Stimulated activated CD4-positive, alpha-beta T cell treated with anti-CD3 and anti-CD28 coated beads, Interleukin-1b, Interleukin-23, amount 100 ng/mL, for 24 hours (primary cell): ENCODE measurements around the gene CLCA1.
"Not testable (repeated sequence)": the region's sequence is repeated elsewhere in the genome, so short reads cannot be mapped to it uniquely, and the experiment has no call there.

Experiments used
- DNase-seq, 4 experiments: peaks; one replicate each; pipeline ENCODE4 v3.0.0-alpha.2; 2020; ENCODE audit warnings: low read depth in 4 of 4, low spot score in 1 of 4

Gene CLCA1

DNA sequence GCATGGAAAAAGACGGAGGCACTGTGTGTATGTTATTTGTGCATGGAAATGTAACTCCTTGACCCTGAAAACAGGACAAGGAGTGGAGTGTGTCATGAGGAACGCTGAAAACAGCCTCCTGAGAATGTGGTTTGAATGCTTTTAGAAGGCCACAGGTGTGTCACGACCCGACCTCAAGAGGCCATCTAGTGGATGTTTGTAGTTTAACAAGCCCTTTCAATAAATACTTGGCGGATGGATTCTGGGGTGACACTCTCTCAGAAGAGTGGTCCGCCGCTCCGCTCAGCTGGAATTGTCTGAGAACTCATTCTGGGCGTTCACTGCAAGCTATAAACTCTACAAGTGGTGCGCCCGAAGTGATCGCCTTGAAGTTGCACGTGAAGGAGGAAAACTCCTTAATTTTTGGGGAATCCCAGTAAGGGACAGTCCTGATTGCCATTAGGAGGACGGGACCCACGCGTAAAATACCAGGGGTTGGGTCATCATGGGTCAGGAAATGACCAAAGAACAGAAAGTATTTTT is 33.5 kb downstream of the CLCA1 start:
- DNase-seq = not testable (repeated sequence)

DNA sequence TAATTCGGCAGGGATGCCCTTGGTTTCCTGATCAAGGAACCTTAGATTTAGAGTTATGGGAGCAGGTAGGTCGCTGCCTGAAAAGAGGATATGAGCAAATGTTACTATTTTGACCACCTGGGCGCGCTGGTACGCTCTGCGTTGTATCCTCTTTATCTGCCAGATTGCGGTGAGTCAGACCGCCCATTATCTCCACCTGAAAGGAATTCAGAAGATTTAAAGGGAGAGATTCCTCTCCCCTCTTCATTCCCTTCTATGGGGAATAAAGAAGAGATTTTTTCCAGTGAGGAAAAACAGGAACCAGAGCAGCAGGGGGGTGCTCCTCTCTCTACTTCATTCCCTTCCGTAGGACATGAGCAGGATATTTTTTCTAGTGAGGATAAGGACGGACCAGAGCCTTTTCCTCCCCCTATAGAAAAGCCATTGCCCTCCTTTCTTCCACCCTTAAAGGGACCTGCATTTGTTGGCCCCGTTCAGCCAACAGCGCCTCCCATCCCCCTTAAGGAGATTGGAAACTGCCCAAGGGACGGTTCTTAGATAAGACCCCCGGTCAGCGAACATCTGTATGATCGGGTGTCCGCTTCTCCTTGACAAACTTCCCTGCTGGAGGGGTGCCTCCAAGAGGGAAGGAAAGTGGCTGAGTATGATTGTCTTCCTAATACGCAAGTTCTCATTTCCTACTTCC is 34.1 kb downstream of the CLCA1 start:
- no peak for DNase-seq

- no peak for DNase-seq
Measured at GRCh38 chr1:86503406-86504136, 34.8 kb downstream of the CLCA1 start.

GRCh38 chr1:86504137-86504479 is 35.4 kb downstream of the CLCA1 start:
- no peak for DNase-seq

- no peak for DNase-seq
Measured at GRCh38 chr1:86504895-86505563, 36.3 kb downstream of the CLCA1 start.

DNA sequence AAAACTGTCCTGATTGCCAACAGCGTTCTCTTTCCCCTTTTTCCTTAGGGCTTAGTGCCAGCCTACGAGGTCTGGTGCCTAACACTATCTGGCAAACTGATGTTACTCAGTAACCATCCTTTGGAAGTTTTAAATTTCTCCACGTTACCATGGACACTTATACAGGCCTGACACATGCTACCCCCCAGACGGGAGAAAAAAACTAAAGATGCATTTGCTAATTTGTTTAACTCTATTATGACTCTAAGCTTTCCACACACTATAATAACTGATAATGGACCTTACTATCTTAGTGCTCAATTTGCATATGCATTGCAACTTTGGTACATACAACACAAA is 36.8 kb downstream of the CLCA1 start:
- DNase-seq = no peak

- no peak for DNase-seq
Measured at GRCh38 chr1:86507935-86508582, 39.3 kb downstream of the CLCA1 start.

DNA sequence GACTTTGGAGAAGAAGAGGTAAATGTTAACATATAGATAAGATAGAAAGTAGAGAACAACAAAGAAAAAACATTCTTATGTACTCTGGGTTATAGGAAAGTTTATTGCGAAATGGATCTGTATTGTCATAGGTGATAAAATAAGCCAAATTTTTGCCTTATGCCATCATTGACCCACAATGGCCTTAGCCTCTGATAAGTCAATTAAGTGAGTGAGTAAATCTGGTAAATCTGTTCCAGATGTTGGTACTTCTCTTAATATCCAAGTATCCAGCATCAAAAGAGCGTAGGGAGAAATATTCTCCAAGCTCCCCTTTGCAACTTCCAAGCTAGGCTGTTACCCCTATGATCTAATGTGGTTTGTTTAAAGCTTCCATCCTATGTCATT is 39.8 kb downstream of the CLCA1 start:
- no peak for DNase-seq

GRCh38 chr1:86515597-86515996 is 46.9 kb downstream of the CLCA1 start:
- no peak for DNase-seq

DNA sequence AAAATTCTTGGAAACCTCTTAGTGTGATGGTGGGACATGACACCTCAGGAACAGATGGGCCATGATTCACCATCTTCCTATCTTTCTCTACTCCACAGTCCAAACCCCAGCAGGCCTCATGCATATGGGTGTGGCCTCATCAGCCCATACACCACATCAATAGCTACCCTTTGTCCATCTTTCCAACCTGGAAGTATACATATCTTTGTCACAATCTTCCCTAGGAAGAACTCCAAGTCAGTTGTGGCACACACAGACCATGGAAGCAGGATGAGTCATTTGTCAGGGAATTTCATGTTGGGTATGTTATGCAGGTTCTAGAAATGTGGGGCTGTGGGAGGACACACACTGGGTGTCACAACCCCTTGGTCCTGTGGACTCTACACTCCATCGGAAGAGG is 47.6 kb downstream of the CLCA1 start:
- no peak for DNase-seq

DNA sequence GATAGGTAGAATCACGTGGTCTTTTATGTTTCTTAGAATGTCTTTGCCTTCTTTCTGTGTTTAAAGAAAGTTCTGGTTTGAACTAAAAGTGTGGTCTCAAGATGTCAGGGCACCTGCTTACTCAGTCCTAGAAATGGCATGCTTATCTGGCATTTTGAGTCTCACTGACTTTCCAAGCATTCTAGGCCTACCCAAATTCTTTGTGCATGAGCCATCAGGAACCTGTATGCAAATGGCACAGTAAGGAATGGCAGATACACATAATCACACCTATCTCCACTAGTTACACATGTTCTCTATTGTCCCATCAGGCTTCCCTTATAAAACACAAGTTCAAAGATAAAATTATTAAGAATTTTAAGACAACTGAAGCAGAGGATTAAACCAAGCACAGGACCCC is 48.6 kb downstream of the CLCA1 start:
- DNase-seq = no peak

DNA sequence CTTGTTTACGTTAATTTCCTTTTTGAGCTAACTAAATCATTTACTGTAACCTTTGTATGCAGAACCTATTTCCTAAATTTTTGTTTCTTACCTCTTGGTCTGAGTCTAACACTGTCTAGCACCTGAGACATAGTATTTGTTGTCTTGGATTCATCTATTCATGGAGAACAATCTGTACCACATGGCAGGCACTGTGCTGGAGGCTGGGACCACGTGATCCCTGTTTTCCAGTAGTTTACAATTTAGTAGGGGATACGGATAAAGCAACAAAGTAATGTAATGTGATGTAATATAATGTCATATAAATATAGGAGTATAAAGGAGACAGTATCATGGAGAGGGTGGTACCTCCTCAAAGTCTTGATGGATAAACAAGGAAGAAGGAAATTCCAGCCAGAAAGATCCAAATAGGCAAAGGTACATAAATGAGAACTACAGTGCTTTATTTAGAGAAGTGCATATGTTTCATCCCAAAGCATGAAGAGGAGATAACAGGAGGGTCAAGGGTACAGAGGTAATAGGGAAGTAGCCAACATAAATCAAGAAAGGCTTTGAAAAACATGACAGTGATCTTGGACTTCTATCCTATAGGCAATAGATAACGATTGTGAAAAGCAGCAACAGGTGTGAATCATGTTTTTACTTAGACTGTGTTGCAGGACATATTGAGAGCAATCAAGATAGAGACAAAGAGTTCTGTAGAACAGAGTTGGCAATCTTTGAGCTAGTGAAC is 52.2 kb downstream of the CLCA1 start:
- DNase-seq = no peak

DNA sequence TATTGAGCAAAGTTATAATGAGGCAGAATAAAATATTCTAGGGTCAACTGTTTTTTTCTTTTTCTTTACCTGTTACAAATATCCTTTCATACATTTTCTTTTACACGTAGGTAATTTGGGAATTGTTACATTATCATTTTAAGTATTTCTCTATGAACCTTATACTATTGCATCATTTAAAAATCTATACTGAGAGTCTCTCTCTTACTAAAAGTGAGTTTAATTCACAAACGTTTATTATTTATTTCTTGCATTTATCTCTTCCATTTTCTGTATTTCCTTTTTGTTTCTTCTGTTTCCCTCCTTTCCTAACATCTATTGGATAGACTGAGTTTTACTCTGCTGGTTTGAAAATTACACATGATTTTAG is 52.8 kb downstream of the CLCA1 start:
- DNase-seq = no peak

DNA sequence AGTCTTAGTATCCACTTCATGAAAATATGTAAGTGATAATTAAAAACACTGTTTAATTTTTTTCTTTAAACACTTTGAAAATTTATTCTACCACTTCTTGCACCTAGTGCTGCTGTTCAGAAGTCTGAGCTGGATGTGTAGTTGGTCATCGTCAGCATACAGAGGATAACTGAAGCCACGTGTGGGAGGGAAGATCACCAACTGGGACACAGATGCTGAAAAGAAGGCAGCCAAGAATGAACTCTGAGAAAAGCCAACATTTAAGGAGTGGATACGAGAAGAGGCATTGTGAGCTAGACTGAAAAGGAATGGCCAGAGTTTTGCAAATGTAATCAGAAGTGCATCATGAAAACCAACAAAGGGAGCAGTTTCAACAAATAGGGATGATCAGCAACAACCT is 53.5 kb downstream of the CLCA1 start:
- DNase-seq = no peak

- DNase-seq = no peak
Measured at GRCh38 chr1:86523670-86524354, 55.1 kb downstream of the CLCA1 start.

GRCh38 chr1:86527306-86527705 is 58.6 kb downstream of the CLCA1 start:
- no peak for DNase-seq

GRCh38 chr1:86530211-86530845 is 61.6 kb downstream of the CLCA1 start:
- DNase-seq = no peak

- DNase-seq = no peak
Measured at GRCh38 chr1:86537928-86538695, 69.4 kb downstream of the CLCA1 start.

DNA sequence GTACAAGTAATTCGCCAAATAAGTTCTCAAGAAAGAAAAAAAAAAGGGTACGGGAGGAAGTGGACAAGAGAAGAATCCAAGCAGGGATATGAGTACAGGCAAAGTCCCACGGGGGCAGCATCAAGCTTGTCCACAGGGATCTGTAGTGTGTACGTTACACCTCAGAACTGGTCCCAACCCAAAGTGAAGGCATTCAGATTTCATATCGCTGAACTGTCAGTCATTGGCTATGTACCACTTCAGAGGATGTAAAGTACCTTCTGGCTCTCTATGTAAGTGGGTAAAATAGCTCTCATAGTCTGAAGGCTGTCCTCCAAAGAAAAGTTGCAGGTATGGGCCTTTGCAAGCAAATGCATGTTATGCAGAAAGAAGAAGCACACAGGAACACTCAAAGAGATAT is 70.0 kb downstream of the CLCA1 start:
- DNase-seq = no peak
